Activated CD4-positive, alpha-beta T cell treated with anti-CD3 and anti-CD28 coated beads, Interleukin-2, amount 10 ng/mL, durations not matched to agents 24 days and 14 days (primary cell): ENCODE data around the gene KAT6B. TPM values are rescaled to one million over a fixed set of nuclear protein-coding genes. Genes with fewer than 3 reads are reported as not detected.

Source experiments
- DNase-seq: peaks from one replicate; pipeline ENCODE4 v3.0.0; 2022
- H3K27ac Mint-ChIP-seq: one replicate; pipeline ENCODE4 v1.8.0; 2022; ENCODE audit warnings: mild to moderate bottlenecking, mixed read lengths
- H3K27me3 Mint-ChIP-seq: one replicate; pipeline ENCODE4 v1.8.0; 2022; ENCODE audit warnings: mixed read lengths
- H3K36me3 Mint-ChIP-seq: one replicate; pipeline ENCODE4 v1.8.0; 2022; ENCODE audit warnings: low read depth, mild to moderate bottlenecking, mixed read lengths
- H3K4me1 Mint-ChIP-seq: one replicate; pipeline ENCODE4 v1.8.0; 2021; ENCODE audit warnings: mixed read lengths
- H3K4me3 Mint-ChIP-seq: one replicate; pipeline ENCODE4 v1.8.0; 2022; ENCODE audit warnings: mild to moderate bottlenecking, moderate library complexity, mixed read lengths
- H3K9me3 Mint-ChIP-seq: one replicate; pipeline ENCODE4 v1.8.0; 2021; ENCODE audit warnings: mixed read lengths
- intact Hi-C: fragments of 100-400 bp; cut with micrococcal nuclease; formaldehyde crosslinking; loops from one replicate; pipeline ENCODE4 v1.15.1; 2023
- total RNA-seq: library from RNA; stranded (reverse); gene quantifications from 2 replicates; pipeline ENCODE4 v1.2.3, GENCODE V29; 2022

Gene KAT6B
- total RNA-seq, 1 donor from 2014 or later: 21.7 TPM

DNA sequence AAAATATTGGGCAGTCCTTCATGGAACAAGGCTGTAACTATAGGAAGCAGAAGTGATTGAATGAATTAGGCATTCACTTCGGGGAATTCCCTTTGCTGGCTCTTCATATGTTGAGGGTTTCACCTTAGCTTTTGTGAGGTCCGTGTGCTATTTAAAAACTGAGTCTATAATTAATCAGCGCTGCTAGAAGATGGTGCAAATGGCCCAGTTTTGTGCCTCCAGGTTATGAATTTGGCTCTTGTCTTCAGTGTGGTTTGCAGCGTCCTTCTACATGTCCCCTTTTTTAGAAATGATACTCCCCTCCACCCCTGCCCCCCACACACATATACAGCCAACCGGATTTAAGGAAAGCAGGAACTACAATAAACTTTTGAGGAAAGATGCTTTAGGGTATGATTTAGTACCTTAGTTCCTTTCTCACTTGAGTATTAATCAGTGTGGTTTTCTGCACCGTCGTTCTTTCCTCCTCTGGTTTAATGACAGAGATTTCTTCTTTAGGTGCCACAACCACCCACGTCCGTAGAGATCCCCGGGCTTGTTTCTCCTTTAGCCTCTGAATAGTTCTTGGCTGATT, 174.4 kb downstream of the KAT6B start:
- intact Hi-C loops: no loop called here
- peaks cover 14% of the 10 kb centered on the region for H3K36me3 Mint-ChIP-seq
- no peak for DNase-seq
- no peaks in the 10 kb centered on the region for H3K27me3 Mint-ChIP-seq
- no peaks in the 10 kb centered on the region for H3K9me3 Mint-ChIP-seq
- no peak overlapping the region for H3K27ac Mint-ChIP-seq
- H3K4me1 Mint-ChIP-seq: peaks cover 5% of the 10 kb centered on the region
- no peak overlapping the region for H3K4me3 Mint-ChIP-seq

DNA sequence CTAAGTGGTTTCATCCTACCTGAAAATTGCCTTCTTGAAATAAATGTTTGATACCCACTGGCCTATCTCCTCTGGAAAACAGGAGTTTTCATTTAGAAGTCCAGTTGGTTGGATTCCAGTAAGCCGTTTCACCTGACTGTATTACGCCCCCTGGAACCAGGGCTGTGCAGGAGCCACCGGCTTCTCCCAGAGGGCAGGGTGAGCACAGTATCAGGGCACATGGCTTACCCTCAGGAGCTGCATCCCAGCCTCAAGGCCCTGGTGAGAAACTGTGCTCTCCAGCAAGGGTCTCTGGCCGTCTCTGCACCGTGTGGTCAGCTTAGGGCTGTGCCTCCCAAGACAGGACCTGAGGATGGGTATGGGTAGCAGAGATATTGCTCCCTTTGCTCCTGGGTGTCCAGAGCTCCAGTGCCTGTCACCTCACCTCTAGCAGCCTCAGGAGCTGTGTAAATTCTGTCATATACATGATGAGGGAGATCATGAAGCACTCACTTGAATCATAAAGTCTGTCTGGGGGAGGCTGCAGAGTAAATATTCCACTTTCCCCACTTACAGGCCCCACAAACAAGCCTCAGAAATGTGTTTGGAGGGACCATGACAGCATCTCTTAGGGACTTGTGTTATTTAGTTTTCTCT, 175.4 kb downstream of the KAT6B start:
- no peak for DNase-seq
- H3K36me3 Mint-ChIP-seq: peaks cover 9% of the 10 kb centered on the region
- H3K4me1 Mint-ChIP-seq: peaks cover 5% of the 10 kb centered on the region
- H3K4me3 Mint-ChIP-seq: no peak overlapping the region
- no peaks in the 10 kb centered on the region for H3K9me3 Mint-ChIP-seq
- H3K27ac Mint-ChIP-seq: no peak overlapping the region
- intact Hi-C loops: no loop called here
- no peaks in the 10 kb centered on the region for H3K27me3 Mint-ChIP-seq

DNA sequence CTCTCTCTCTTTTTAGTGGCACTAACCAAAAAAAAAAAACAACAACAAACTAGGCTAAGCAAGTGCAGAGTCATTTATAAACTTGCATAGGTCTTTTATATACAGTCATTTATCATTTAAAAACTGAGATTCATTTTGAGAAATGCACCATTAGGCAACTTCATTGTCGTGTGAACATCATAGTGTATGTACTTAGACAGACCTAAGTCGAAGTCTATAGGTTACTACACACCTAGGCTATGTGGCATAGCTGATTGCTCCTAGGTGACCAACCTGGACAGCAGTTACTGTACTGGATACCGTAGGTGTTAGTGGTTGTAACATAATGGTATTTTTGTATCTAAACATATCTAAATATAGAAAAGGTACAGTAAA, 175.9 kb downstream of the KAT6B start:
- no peaks in the 10 kb centered on the region for H3K27me3 Mint-ChIP-seq
- no peaks in the 10 kb centered on the region for H3K9me3 Mint-ChIP-seq
- H3K27ac Mint-ChIP-seq: peak overlapping the region; percentile 28
- H3K4me3 Mint-ChIP-seq: no peak overlapping the region
- intact Hi-C loops: no loop called here
- DNase-seq: no peak
- H3K36me3 Mint-ChIP-seq: peaks cover 9% of the 10 kb centered on the region
- peaks cover 10% of the 10 kb centered on the region for H3K4me1 Mint-ChIP-seq

DNA sequence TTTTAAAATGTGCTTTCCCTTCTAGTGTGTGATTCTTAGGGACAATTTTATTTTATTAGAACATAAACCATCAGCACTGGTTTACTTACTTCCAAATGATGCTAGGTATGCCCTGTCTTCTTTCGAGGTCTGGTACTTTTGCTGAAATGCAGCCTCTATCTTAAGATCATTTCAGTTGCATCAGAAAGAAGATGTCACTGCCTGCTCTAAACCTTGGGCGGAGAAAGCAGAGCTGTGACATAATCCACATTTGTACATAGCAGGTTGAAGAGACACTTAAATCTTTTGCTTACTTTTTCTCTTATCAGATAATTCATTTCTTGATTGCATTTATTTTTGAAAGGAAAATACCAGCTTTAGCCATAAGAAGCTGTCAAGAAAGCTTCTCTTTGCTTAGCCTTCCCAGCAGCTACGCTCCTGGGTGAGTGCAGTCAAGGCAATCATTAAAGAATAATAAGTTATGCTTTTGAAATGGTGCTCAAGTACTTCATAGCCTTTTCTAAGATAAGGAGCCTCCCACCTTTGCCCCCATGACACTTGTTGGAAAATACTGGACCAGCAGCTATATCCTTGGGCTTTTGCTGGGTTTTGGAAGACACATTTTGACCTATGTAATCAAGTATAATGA, 176.7 kb downstream of the KAT6B start:
- Mint-ChIP-seq H3K4me3 (no peak overlapping the region), H3K36me3 (peaks cover 9% of the 10 kb centered on the region), H3K27ac (no peak overlapping the region), H3K9me3 (no peaks in the 10 kb centered on the region), H3K27me3 (no peaks in the 10 kb centered on the region), H3K4me1 (peaks cover 17% of the 10 kb centered on the region)
- no peak for DNase-seq
- intact Hi-C loops: no loop called here

DNA sequence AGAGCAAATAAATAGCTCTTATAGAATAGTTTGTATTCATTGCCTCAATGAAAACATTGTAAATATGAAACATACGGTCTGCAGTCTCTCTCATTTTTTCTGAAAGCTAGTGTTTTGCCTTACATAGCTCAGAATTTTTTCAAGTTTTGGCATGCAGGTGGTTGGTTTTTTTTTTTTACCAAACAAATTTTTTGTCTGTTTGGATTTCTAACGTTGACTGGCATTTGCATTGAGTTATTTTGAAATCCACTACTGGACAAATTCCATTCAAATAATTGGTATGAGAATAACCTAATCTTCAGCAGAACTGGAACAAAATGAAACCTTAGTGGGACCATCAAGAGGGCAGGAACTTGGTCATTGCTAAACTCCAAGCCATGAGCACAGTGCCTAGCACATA, 177.5 kb downstream of the KAT6B start:
- Mint-ChIP-seq H3K4me3 (no peak overlapping the region), H3K27me3 (no peaks in the 10 kb centered on the region), H3K36me3 (peaks cover 6% of the 10 kb centered on the region), H3K4me1 (peaks cover 21% of the 10 kb centered on the region), H3K27ac (no peak overlapping the region), H3K9me3 (no peaks in the 10 kb centered on the region)
- intact Hi-C loops: no loop called here
- DNase-seq: no peak

DNA sequence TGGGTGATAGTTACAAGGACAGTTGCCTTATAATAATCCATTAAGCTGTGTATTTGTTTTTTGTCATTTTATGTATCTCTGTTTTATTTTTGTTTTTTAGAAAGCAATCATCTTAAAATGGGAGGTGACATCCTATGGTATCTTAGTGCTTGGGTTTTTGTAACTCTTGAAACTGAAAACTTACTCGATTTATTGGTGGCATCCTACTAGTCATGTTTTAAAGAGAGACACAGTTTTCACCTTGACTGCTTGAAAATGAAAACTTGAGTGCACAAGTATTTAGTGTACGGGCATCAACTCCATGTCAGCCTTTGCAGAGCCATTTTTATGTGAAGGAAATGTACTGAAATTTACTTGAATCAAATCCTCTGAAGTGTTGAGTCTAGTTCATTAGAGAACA, 181.2 kb downstream of the KAT6B start:
- Mint-ChIP-seq H3K27me3 (no peaks in the 10 kb centered on the region), H3K4me3 (peak overlapping the region; percentile 38), H3K9me3 (no peaks in the 10 kb centered on the region), H3K36me3 (peaks cover 4% of the 10 kb centered on the region), H3K4me1 (peaks cover 17% of the 10 kb centered on the region), H3K27ac (no peak overlapping the region)
- intact Hi-C loops: loop anchor here (5.0 kb wide), 1 partner anchor 155 kb away; no protein-coding TSS in a partner anchor
- DNase-seq: no peak

DNA sequence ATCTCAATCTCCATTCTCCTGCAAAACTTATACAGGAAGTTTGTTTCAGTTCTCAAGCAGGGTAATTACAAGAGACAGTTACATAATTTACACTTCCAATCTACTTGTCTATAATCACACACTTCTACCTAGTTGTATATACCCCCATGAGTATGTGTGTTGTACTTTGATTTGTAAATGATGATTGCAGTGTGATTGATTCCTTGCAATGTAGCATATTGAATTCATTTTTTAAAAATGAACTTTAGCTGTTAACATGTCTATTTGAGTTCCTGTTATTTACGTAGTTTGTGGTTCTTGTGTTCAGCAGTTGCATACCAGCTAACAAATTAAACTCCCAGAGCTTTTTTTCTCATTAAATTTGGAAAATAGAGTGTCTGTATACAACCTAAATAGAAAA, 182.6 kb downstream of the KAT6B start:
- H3K4me3 Mint-ChIP-seq: no peak overlapping the region
- H3K9me3 Mint-ChIP-seq: no peaks in the 10 kb centered on the region
- H3K27me3 Mint-ChIP-seq: no peaks in the 10 kb centered on the region
- intact Hi-C loops: loop anchor here (5.0 kb wide), 1 partner anchor 157 kb away; no protein-coding TSS in a partner anchor
- DNase-seq: no peak
- H3K4me1 Mint-ChIP-seq: peaks cover 30% of the 10 kb centered on the region
- no peak overlapping the region for H3K27ac Mint-ChIP-seq
- peaks cover 8% of the 10 kb centered on the region for H3K36me3 Mint-ChIP-seq

DNA sequence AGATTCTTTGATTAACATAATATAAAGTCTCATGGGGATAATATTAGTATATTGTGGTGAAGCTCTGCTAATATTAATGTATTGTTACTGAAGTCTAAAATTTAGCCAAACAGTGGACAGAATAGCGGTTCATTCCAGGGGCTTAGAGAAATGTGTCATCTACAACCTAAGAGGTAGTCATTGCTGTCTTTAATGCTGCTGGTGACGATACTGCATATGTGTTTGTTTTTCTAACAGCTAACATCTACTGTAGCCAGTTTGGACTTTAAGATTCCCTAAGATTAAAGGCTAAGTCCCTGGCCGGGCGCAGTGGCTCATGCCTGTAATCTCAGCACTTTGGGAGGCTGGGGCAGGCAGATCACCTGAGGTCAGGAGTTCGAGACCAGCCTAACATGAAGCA, 183.0 kb downstream of the KAT6B start:
- no peak overlapping the region for H3K4me3 Mint-ChIP-seq
- H3K4me1 Mint-ChIP-seq: peaks cover 32% of the 10 kb centered on the region
- H3K27ac Mint-ChIP-seq: no peak overlapping the region
- DNase-seq: no peak
- intact Hi-C loops: loop anchor here (5.0 kb wide), 1 partner anchor 157 kb away; no protein-coding TSS in a partner anchor
- H3K9me3 Mint-ChIP-seq: no peaks in the 10 kb centered on the region
- H3K36me3 Mint-ChIP-seq: peaks cover 10% of the 10 kb centered on the region
- H3K27me3 Mint-ChIP-seq: no peaks in the 10 kb centered on the region

DNA sequence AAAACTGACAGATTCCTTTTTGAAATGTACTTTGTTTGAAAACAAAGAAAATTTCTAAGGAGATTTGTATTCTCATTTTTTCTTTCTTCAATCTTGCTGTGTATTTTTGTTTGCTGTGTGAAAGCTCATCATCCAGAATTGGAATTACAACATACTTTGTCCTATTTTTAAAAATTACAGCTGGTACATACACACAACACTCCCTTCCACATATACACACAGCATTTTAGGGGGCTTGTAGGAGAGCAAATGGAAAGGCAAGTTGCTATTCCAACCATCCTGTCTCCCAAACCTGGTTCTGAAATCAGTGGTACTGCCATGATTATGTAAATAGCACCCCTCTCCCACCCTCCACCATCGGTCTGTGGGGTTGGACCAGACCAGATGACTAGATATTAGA, 184.0 kb downstream of the KAT6B start:
- DNase-seq: no peak
- no peak overlapping the region for H3K4me3 Mint-ChIP-seq
- H3K9me3 Mint-ChIP-seq: no peaks in the 10 kb centered on the region
- peaks cover 40% of the 10 kb centered on the region for H3K4me1 Mint-ChIP-seq
- intact Hi-C loops: loop anchor here (10.0 kb wide), 1 partner anchor 596 kb away; no protein-coding TSS in a partner anchor
- H3K27ac Mint-ChIP-seq: no peak overlapping the region
- no peaks in the 10 kb centered on the region for H3K27me3 Mint-ChIP-seq
- H3K36me3 Mint-ChIP-seq: peaks cover 12% of the 10 kb centered on the region

DNA sequence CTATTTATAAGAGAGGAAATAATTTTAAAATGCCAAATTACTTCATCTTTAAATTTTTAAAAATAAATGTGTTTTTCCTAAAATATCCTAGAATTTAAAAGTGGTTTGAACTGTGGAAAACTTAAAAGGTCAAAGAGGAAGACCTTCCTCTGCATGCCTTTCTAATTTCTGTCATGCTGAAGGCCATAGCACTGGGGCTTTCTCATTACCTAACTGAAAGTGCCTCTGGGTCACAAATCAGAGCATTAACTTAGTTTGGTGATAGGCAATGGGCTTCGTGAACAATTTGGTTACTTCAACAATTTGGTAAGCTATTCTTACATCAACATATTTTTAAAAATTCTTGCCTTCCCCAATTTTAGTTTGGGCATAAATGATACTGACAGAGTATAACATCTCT, 184.8 kb downstream of the KAT6B start:
- H3K9me3 Mint-ChIP-seq: no peaks in the 10 kb centered on the region
- H3K27me3 Mint-ChIP-seq: no peaks in the 10 kb centered on the region
- H3K36me3 Mint-ChIP-seq: peaks cover 12% of the 10 kb centered on the region
- H3K4me1 Mint-ChIP-seq: peaks cover 42% of the 10 kb centered on the region
- intact Hi-C loops: loop anchor here (10.0 kb wide), 1 partner anchor 596 kb away; no protein-coding TSS in a partner anchor
- no peak overlapping the region for H3K4me3 Mint-ChIP-seq
- DNase-seq: no peak
- H3K27ac Mint-ChIP-seq: no peak overlapping the region

DNA sequence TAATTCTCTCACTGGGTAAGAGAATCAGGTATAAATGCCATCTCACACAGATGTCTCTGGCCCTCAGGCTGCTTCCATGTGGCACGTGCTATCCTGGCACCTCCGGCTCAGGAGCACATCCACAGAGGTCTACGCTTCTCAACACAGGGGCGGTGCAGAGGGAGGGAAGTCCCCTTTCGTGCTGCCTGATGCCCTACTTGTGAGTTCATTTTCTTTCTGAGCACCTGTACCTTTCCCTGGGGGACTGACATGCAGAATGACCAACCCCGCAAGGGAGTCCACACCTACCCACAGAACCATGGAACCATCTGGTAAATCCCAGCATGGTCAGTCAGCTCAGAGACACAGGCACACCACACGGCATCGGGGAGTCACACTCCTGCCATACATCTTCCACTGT, 186.1 kb downstream of the KAT6B start:
- no peak overlapping the region for H3K4me3 Mint-ChIP-seq
- peaks cover 37% of the 10 kb centered on the region for H3K4me1 Mint-ChIP-seq
- no peaks in the 10 kb centered on the region for H3K9me3 Mint-ChIP-seq
- DNase-seq: no peak
- peaks cover 10% of the 10 kb centered on the region for H3K36me3 Mint-ChIP-seq
- H3K27ac Mint-ChIP-seq: peak overlapping the region; percentile 29
- no peaks in the 10 kb centered on the region for H3K27me3 Mint-ChIP-seq
- intact Hi-C loops: loop anchor here (2.0 to 10.0 kb wide), 2 partner anchors 36 to 598 kb away; no protein-coding TSS in a partner anchor

DNA sequence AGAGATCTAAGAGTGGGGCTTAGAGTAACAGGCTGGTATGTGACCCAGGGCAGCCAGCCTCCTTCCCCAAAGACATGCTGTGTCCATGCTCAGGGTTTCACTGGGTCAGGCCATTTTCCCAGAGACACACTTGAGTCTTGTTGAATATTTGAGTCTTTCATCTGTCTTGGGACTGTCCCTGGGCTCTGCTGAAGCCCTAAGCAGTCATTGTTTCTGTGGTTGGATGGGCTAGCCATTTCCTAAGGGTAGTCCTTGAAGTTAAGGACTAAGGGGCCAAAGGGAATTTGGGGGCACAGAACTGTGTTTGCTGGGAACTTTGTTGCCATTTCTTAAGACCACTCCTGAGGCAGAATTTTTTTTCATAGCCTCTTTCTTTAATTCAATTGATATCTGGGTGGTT, 186.6 kb downstream of the KAT6B start:
- no peak overlapping the region for H3K4me3 Mint-ChIP-seq

DNA sequence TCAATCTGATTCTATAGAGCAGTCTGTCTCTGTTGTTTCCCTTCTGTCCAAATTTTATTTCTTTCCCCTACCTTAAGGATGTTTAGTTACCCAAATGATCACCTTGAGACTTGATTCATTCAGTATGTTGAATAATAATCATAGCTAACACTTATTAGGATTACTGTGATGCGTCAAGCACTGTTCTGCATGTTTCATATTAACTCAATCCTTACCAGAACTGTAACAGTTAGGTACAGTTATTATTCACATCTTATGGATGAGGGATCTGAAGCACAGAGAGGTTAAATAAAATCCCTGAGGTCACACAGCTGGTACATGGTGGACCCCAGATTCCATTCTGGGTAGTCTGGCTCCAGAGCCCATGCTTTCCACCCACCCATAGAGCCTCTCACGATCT, 187.1 kb downstream of the KAT6B start:
- DNase-seq: no peak
- intact Hi-C loops: loop anchor here (2.0 to 10.0 kb wide), 2 partner anchors 37 to 599 kb away; no protein-coding TSS in a partner anchor
- H3K27me3 Mint-ChIP-seq: no peaks in the 10 kb centered on the region
- H3K4me1 Mint-ChIP-seq: peaks cover 29% of the 10 kb centered on the region
- no peaks in the 10 kb centered on the region for H3K9me3 Mint-ChIP-seq
- H3K36me3 Mint-ChIP-seq: peaks cover 10% of the 10 kb centered on the region
- peak overlapping the region; percentile 67 for H3K27ac Mint-ChIP-seq
- H3K4me3 Mint-ChIP-seq: peak overlapping the region; percentile 79

More for the DNA sequence above, 186.6 kb downstream of the KAT6B start:
- Mint-ChIP-seq H3K36me3 (peaks cover 10% of the 10 kb centered on the region), H3K4me1 (peaks cover 32% of the 10 kb centered on the region), H3K9me3 (no peaks in the 10 kb centered on the region), H3K27me3 (no peaks in the 10 kb centered on the region), H3K27ac (peak overlapping the region; percentile 67)
- intact Hi-C loops: loop anchor here (2.0 to 10.0 kb wide), 2 partner anchors 36 to 598 kb away; no protein-coding TSS in a partner anchor
- DNase-seq: no peak
